Stimulated activated CD4-positive, alpha-beta T cell treated with anti-CD3 and anti-CD28 coated beads, Interleukin-15, amount 100 ng/mL, for 24 hours (primary cell): ENCODE data around the gene BAIAP2L1.
"Not testable (repeated sequence)": the region's sequence is repeated elsewhere in the genome, so short reads cannot be mapped to it uniquely, and the experiment has no call there.

Experiments
- DNase-seq: peaks from one replicate; pipeline ENCODE4 v3.0.0-alpha.2; 2020

The BAIAP2L1 gene

DNA sequence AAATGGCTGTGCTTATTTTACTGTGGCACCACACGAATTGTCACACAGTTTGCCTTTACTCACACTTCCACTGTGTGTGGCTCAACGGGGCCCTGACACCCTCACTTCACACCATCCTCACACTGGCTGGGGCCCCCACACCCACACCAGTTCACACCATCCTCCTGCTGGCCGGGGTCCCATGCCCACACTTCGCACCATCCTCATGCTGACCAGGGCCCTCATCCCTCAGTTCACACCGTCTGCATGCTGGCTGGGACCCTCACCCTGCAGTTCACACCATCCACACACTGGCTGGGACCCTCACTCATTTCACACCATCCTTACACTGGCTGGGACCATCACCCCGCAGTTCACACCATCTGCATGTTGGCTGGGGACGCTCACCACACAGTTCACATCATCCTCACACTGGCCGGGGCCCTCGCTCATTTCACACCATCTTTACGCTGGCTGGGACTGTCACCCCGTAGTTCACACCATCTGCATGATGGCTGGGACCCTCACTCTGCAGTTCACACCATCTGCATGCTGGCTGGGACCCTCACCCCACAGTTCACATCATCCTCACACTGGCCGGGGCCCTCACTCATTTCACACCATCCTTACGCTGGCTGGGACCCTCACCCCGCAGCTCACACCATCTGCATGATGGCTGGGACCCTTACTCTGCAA is 83.4 kb downstream of the BAIAP2L1 start:
- DNase-seq = no peak

DNA sequence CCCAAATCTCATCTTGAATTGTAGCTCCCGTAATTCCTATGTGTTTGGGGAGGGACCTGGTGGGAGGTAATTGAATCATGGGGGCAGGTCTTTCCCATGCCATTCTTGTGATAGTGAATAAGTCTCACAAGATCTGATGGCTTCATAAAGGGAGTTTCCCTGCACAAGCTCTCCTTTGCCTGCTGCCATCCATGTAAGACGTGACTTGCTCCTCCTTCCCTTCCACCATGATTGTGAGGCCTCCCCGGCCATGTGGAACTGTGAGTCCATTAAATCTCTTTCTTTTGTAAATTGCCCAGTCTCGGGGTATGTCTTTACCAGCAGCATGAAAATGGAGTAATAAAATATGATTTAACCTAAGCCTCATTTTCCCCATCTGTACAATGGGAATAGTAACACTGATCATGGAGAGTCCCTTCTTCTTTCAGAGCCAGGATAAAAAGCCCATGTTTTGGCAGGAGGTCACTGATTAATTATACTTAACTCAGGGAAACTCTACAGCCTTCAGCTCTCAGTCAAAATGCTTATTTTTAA is 84.8 kb downstream of the BAIAP2L1 start:
- not testable (repeated sequence) for DNase-seq

DNA sequence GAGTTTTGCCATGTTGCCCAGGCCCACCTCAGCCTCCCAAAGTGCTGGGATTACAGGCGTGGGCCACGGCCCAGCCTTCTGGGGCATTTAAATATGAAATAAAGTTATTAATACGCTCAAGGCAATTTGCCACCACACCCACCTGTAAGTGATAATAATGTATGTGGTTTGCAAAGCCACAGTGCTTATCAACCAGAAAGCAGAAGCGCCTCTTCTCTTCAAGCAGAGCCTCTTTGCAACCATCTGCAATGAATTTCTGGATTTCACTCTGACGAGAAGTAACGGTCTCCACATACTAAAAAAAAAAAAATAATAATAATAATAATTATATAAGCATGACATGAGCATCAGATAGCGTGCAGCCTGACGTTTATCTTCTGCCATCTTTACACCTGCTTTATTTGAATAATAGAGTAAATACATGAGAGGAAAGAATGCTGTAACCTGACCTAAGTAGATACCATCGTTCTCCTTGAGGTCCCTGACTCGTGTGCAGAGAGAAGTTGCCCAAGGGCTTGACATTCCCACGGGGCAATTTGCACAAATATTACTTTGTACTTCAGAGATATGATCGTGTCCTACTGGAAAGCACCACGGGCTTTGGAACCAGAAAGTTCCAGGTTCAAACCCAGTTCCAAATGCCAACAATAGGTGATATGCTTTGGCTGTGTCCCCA is 85.4 kb downstream of the BAIAP2L1 start:
- DNase-seq = no peak

DNA sequence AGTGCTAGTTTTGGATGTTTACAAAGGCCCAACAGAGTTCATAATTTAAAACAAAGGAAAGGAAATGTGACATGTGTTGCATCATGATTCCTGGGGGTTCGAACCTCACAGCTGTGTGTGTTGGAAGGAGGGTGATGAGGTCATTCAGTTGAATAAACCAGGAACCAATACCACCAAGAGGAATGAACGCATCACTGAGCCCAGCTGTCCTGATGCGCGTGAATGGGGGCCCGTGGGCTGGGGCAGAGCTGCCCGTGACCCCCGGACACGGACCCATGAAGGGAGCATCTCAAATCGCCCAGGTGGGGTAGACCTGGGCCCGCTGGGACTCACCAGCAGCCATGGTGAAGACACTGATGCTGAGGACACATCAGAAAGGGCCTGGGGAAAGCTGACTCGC is 86.4 kb downstream of the BAIAP2L1 start:
- no peak for DNase-seq

DNA sequence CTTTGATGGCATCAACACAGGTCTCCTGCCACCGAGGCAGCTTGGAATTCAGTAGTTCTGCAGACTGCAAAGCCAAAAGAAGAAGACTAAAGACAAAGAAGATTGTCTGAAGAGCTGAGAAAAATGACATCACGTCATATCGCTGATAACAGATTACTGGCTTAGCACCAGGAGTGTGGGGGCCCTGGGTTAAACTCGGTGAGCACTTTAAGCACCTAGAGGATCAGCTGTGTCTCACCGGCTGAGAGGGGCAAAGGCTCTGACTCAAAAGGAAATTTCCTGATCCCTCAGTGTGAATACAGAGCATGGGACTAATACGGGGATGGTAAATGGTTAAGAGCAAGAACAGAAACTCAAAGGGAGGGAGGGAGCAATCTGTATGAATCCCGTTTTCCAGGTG is 88.7 kb downstream of the BAIAP2L1 start:
- DNase-seq = no peak

DNA sequence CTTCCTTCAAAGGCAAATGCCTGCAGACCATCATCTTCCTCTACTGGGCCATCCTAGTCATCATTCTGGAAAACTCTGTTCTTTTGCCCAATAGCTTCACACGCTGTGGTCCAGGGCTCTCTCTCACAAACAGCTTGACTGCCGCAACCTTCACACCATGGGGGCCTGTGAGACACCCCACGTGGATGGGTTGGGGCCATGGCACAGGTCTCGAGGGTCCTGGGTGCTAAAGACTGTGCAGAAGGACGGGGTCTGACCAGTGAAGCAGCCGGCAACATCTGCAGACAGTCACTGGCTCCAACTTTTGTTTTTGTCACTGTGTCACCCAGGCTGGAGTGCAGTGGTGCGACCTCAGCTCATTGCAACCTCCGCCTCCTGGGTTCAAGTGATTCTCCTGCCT is 91.3 kb downstream of the BAIAP2L1 start:
- no peak for DNase-seq

DNA sequence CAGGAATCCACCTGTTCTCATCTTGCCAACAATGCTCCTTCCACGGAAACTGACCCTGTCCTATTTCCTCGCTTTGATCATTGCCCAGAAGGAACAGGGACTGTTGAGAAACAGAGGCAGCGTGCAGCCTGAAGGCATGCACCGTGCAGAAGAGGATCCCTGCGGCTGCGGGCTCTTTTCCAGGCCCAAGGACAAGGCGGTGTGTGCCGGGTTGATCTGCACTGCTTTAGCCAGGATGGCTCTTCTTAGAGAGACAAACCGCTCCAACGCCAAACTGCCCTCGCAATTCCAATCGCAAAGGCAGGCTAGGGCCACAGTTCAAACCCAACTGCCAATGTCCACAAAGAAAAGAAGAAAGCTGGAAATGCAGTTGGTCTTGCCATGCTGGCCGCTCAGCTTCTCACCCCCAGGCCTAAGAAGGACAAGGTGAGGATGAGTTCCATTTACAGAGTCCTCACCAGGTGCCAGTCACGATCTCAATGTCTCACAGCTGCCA is 92.9 kb downstream of the BAIAP2L1 start:
- no peak for DNase-seq

DNA sequence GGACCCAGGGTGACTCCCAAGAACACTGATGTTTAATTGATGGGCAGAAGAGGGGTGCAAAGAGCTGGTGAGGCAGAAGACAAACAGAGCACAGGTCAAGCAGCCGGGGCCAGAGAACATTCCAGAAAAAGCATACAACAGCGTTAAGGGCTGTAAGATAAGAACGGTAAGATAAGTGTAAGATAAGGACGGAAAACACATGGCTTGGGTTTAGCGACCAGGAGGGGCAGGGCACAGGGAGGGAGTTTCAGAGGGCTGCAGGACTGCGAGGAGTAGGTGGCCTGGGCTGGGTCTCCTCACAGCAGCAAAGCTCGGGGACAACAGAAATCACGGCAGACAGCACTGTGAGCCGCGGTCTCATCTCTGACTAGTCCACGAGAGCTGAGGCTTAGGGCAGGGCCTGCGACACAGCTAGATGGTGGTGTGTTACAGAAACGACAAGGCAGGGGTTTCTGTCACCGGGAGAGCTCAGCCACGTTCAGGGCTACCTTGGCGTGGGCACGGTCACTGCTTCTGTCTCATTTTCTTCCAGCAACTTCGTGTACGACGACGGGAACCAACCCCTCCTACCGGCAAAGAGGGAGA is 94.8 kb downstream of the BAIAP2L1 start:
- no peak for DNase-seq

DNA sequence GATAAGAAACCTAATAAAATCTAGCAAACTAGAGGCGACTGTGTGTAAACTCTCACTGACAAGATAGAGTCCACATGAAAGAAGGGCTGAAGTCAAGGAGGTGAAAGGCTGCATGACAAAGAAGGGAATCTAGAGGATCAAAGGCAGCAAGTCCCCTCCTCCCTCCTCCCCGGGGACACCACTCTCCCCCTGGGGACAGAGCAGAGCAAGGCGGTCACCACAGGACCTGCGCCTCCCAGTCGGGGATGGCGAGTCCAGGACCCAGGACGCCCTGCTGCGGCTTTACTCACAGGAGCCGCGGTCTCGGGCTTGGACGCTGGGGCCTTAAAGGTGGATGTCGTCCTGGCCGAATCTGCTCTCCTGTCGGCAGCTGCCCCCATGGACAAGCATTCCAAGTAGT is 97.0 kb downstream of the BAIAP2L1 start:
- no peak for DNase-seq

DNA sequence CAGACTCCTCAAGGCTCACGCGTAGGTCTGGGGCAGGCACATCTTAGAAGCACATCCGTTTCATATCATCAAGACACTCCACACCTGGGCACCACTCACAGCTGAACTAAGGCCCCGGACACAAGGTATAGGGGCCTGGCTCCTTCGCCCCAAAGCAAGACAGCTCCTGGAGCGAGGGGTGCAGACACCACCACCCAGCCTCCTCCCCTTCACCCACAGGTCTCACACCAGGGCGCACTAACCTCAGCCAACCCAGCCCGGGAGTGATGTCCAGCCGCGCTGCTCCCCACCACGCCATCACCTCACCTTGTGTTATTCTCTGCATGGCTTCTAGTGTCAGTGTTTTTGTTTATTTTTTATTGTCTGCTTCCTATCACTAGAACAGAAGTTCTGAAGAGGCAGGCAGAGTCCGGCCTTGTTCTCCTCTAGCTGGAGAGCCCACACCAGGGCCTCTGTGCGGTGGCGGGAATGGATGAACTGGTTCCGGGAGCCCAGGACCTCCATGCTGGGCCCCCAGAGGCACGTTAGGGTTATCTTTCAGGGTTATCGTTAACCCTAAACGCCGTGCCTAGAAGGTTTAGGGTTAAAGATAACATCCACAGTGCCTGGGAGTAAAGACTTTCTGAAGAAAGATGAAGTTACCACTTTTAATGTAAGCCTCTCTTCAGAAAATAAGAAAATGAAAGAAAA is 97.6 kb downstream of the BAIAP2L1 start:
- DNase-seq = no peak

DNA sequence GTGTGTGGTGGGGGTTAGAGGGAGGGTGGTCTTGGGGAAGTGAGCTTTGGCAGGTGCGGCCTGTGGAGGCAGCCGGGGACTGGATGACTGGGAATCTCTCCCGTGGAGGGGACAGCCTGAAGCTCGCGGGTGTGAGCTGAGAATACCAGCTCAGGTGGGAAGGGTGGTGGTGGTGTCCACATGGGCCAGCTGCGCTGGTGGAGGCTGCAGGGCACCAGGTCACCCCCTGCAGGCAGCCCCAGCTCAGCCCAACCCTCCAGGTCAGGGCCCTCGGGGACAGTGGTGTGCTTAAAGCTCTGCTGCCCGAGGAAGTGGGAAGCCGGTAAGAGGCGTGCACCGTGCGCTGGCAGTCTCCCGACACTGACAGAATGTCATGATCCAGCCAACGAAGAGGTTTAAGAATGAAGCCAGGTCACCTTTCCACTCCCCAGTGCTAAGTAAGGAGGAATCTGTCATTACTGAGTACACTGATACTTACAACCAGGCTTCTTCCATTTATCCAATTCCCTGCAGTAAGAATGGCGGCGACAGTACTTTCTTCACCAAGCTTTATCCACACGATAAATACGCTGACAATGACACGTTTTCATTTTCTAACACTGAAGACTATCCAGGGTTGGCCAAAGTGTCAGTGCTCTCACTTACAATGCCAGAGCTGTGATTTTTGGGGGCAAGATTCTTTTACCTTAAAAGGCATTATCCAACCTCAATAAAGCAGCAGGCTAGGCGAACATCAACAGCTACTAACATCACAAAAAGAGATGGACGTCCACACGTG is 99.0 kb downstream of the BAIAP2L1 start:
- DNase-seq = no peak

DNA sequence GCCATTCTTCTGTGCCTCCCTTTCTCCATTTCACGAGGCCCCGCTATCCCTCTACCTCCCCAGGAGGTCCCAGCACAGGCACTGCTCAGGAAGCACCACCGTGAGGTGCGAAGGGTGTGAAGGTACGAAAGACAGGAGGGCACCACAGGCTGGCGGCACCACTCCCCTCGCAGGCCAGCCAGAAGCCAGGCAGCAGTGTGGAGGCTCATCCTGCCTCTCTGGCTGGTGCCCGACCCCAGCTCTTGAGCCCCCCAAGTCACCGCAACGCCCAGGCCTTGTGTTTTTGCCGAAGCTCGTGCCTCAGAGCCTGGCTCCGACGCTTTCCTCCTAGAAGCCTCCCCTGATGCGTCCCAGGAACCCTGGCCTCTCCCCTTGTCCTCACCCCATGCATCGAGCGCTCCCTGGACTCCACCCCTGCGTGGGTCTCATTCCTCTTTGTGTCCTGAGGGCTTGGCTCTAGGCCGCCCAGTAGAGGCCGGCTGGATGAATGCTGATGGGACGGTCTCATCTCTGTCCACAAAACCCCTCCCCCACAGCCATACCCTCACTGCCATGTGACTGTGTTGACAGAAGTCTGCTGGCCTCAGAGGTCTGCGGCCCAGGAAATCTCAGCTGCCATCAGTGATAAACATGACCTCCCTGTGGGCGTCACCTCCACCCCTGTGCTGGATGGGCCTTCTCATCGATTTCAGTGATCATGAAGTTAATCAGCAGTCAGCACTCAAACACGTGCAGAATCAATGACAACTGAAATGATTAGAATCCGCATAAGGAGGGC is 100.1 kb downstream of the BAIAP2L1 start:
- no peak for DNase-seq

DNA sequence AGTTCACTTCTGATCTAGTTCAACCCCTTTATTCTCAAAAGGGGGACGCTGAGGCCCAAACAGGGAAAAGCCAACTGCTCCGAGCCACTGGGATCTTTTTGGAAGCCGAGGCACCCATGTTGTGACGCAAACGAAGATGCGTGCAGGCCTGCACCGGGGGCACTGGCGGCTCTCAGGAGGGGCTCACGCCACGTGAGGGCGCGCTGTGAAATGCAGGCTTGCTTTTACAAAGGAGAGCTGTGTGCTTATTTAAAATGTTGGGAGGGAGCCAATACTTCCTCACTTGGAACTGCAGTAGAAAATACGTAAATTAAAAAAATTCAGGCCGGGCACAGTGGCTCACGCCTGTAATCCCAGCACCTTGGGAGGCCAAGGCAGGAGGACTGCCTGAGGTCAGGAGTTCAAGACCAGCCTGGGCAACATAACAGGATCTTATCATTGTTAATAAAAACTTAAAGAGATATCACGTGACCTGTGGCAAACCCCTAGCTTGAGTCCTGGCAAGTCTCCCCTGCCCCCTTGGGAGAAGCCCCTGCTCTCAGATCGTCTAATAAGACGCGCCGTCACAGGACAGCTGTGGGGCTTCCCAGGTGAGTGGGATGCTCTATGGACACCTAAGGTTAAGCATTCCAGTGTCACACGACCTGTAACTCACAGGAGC is 103.1 kb downstream of the BAIAP2L1 start:
- no peak for DNase-seq

DNA sequence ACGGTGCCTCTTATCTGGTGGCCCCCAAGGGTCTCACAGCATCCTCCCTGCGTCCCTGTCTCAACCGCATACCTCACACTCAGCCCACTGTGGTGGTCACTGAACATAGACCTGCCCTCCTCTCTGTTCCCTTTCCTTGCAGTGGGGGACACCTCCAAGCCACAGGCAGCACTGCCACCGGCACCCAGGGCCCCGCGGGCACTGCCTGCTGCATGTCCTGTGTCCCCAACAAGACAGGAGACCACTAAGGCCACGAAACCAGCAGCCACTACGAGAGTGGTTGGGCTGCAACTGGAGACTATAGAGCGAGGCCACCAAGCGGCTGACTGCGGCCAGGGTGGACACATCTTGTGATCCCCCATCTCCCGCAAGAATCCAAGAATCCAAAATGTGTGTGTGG is 104.1 kb downstream of the BAIAP2L1 start:
- no peak for DNase-seq

DNA sequence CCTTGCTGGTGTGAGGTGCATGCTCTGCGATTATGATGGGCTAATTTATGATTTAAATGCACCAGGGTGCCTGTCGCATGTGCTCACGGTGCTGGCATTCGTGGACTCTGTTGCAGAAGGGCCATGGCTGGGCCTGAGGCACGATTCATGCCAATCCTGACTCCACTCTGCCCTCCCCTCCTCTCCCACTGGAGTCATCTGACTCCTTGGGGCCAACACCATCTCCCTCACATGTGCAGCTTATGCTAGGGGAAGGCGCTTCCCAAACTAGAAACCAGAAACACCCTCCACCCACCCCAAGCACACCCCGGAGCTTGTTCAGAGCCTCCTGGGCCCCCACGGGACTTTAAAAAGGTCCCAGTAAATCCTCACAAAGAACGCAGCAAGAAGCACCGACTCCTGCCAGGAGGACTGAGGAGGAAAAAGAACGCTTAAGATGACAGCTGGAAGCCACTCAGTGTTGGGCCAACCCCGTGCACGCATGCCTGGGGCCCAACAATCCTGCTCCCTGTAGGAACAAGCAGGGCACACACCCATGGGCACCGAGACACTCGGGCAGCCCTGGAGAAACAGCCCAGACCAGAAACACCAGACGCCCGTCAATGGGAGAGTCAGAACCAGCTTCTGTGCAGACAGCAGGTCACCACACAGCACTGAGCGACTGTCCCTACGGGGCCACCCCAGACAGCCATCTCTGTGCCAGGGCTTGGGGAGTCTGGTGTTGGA is 105.3 kb downstream of the BAIAP2L1 start:
- no peak for DNase-seq

DNA sequence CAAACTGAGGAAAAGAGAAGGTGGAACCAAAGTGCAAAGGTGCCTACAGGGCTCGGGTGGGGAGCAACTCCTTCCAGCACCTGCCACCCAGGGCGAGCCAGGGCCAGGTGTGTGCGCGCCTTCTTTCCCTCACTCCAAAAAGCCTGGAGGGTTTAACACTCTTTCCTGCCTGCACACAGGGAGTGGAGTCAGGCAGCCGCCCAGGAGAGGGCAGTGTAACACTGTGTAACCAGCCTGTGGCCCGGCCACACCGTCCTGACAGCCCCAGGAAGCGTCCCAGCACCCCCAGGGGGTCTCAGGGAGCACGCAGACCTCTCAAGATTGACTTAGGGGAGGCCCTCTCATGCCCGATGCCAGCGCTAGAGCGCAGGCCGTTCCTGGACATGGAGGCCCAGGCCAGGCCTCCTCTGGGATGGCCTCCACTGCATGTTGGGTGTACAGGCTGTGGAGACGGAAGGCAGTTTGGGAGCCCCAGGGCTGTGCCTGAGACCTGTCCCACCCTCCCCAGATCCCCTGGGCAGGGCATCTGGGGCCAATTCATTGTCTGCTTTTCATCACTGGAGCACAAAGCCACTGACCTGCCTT is 106.0 kb downstream of the BAIAP2L1 start:
- peak; percentile 39 for DNase-seq

DNA sequence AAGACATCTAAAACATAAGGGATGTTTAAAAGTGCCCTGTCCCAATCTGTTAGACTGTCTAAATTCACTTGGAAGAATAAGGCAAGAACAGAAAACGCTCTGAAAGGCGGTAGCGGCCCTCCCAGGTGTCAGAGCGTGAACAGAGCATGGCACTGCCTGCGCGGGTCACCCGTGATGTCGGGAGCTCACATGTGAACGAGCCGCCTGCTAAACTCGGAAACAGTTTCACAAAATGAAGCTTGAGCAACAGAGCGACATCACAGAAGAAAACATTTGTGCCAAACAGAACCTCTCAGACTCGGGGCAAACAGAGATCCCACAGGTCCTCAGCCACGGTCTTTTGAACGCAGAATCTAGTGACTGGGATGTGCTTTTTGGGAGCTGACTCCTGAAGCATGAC is 106.6 kb downstream of the BAIAP2L1 start:
- no peak for DNase-seq

DNA sequence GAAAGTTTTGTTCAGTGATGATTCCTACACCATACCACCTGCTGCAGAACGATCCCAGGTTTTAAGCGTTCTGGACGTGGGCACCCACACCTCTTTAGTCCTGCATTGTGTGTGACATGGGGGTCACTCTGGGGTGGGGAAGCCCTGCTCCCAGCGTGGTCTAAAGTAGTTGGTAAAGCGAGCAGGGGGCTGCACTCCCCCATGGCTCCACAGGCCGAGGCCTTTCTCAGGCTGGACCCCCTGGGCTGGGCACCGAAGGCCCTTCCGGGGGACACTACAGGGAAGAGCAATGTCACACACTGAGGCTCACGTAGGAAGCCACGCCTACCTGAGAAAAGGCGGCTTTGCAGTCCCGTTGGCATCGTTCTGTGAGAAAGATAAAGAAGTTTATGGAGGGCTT is 107.1 kb downstream of the BAIAP2L1 start:
- DNase-seq = no peak

DNA sequence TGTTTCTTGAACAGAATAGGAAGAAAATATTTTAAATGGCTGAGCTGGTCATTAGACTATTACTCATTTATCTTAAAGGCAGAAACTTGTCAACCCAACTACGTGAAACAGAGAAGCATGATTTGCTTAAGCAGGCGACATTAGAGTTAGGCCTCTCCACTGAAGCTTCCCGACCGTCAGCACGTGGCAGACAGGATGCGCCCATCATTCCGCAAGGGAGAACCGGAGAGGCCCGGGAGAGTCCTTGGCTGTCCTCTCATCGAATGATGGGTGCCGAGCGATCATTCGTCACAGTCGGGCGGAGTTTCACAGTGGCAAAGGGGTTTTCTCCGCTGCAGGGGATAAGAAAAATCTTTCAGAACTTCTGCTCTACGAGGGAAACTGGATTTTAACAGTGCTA is 107.6 kb downstream of the BAIAP2L1 start:
- no peak for DNase-seq

DNA sequence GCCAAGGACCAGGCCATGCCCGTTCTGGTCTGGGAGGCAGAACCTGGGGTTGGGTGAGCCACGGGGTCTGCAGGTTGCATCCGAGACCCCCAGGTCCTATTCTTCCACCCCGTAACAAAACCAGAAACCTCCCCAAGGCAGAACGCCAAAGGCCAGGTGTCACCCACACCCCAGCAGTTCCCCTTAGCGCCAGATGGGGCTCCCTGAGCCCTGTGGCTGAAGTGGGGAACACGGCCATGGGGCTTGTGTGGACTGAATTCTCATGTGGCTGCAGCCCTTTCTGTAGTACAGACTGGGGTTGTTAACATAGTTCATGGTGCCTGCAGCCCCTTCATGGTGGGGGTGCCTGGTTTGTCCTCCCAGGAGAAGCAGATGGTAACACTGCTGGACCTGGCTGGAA is 109.2 kb downstream of the BAIAP2L1 start:
- DNase-seq = no peak
